Measurements from ENCODE around the gene NRBP1.

GRCh38 chr2:27427863-27428212 is 593 bp upstream of the NRBP1 start:
- TF ChIP-seq, protein P1, sequence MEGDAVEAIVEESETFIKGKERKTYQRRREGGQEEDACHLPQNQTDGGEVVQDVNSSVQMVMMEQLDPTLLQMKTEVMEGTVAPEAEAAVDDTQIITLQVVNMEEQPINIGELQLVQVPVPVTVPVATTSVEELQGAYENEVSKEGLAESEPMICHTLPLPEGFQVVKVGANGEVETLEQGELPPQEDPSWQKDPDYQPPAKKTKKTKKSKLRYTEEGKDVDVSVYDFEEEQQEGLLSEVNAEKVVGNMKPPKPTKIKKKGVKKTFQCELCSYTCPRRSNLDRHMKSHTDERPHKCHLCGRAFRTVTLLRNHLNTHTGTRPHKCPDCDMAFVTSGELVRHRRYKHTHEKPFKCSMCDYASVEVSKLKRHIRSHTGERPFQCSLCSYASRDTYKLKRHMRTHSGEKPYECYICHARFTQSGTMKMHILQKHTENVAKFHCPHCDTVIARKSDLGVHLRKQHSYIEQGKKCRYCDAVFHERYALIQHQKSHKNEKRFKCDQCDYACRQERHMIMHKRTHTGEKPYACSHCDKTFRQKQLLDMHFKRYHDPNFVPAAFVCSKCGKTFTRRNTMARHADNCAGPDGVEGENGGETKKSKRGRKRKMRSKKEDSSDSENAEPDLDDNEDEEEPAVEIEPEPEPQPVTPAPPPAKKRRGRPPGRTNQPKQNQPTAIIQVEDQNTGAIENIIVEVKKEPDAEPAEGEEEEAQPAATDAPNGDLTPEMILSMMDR (conservative IDR thresholded peaks at IDR 0.05; ENCODE audit: low read length), result no peak
- no peak for TF ChIP-seq EZH2phosphoT487 (IDR thresholded peaks at IDR 0.05; ENCODE audit: borderline replicate concordance, low read depth, low read length)
